Activated naive CD4-positive, alpha-beta T cell treated with anti-CD3 and anti-CD28 coated beads, Interleukin-2, amount 50 U/mL, for 24 hours (primary cell): ENCODE measurements around the gene USP36.
A peak's percentile ranks its signal among the peaks of the same experiment; 100 is the strongest.

Experiments used
- H3K27ac Mint-ChIP-seq: one replicate; pipeline ENCODE4 v1.8.0; 2021; ENCODE audit warnings: mild to moderate bottlenecking, mixed read lengths
- H3K27me3 Mint-ChIP-seq: one replicate; pipeline ENCODE4 v1.8.0; 2021; ENCODE audit warnings: mixed read lengths
- H3K36me3 Mint-ChIP-seq: one replicate; pipeline ENCODE4 v1.8.0; 2021; ENCODE audit warnings: mixed read lengths
- H3K4me1 Mint-ChIP-seq: one replicate; pipeline ENCODE4 v1.8.0; 2021; ENCODE audit warnings: mixed read lengths
- H3K4me3 Mint-ChIP-seq: one replicate; pipeline ENCODE4 v1.8.0; 2021; ENCODE audit warnings: mild to moderate bottlenecking, mixed read lengths
- H3K9me3 Mint-ChIP-seq: one replicate; pipeline ENCODE4 v1.8.0; 2021; ENCODE audit warnings: mixed read lengths

Gene USP36

GRCh38 chr17:78818152-78818846 is 22.3 kb downstream of the USP36 start:
- H3K9me3 Mint-ChIP-seq, result no peaks in the 10 kb centered on the region
- H3K4me1 Mint-ChIP-seq, result peaks cover 48% of the 10 kb centered on the region
- peak overlapping the region; percentile 62 for H3K4me3 Mint-ChIP-seq
- peaks cover 21% of the 10 kb centered on the region for H3K36me3 Mint-ChIP-seq
- peak overlapping the region; percentile 84 for H3K27ac Mint-ChIP-seq
- no peaks in the 10 kb centered on the region for H3K27me3 Mint-ChIP-seq

DNA sequence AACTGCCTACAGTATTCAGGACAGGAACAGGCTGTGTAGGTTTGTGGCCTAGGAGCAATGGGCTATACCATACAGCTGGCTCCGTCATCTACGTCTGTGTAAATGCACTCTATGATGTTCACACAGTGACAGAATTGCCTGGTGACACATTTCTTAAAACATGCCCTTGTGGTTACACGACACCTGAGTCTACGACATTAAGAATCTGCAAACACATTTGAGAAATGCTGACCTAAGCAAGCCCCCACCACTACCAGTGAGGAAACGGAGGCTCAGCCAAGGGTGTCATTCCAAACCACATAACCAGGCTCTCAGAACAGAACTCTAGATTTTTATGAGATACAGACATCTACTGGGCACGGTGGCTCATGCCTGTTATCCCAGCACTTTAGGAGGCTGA is 23.5 kb downstream of the USP36 start:
- H3K4me3 Mint-ChIP-seq, result peak overlapping the region; percentile 2
- H3K27ac Mint-ChIP-seq, result peak overlapping the region; percentile 56

DNA sequence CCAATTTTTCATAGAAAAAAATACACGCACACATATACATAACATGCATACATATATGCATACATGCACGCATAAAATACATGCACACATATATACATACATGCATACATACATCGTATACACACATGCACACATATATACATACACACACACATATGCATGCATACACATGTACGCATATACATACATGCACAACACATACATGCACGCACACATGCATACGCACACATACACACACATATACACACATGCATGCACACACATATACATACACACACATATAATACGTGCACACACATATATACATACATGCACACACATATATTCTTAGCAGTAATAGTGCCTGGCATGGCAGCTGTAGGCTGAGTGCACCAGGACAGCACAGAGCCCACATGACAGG is 24.9 kb downstream of the USP36 start:
- no peaks in the 10 kb centered on the region for H3K9me3 Mint-ChIP-seq
- H3K27me3 Mint-ChIP-seq, result no peaks in the 10 kb centered on the region
- H3K4me3 Mint-ChIP-seq, result no peak overlapping the region
- H3K36me3 Mint-ChIP-seq, result peaks cover 16% of the 10 kb centered on the region
- peaks cover 43% of the 10 kb centered on the region for H3K4me1 Mint-ChIP-seq
- no peak overlapping the region for H3K27ac Mint-ChIP-seq

More for the DNA sequence above, 23.5 kb downstream of the USP36 start:
- no peaks in the 10 kb centered on the region for H3K9me3 Mint-ChIP-seq
- H3K4me1 Mint-ChIP-seq, result peaks cover 47% of the 10 kb centered on the region
- H3K36me3 Mint-ChIP-seq, result peaks cover 19% of the 10 kb centered on the region
- H3K27me3 Mint-ChIP-seq, result no peaks in the 10 kb centered on the region

- Mint-ChIP-seq H3K4me1 (peaks cover 19% of the 10 kb centered on the region), H3K4me3 (no peak overlapping the region), H3K36me3 (peaks cover 10% of the 10 kb centered on the region), H3K9me3 (no peaks in the 10 kb centered on the region), H3K27ac (no peak overlapping the region), H3K27me3 (no peaks in the 10 kb centered on the region)
These were observed 27.8 kb downstream of the USP36 start for GRCh38 chr17:78812855-78813254.

- Mint-ChIP-seq H3K36me3 (peaks cover 15% of the 10 kb centered on the region), H3K4me1 (peaks cover 31% of the 10 kb centered on the region), H3K9me3 (no peaks in the 10 kb centered on the region), H3K27ac (no peak overlapping the region), H3K4me3 (no peak overlapping the region), H3K27me3 (no peaks in the 10 kb centered on the region)
These were observed 32.5 kb downstream of the USP36 start for GRCh38 chr17:78808163-78808562.

DNA sequence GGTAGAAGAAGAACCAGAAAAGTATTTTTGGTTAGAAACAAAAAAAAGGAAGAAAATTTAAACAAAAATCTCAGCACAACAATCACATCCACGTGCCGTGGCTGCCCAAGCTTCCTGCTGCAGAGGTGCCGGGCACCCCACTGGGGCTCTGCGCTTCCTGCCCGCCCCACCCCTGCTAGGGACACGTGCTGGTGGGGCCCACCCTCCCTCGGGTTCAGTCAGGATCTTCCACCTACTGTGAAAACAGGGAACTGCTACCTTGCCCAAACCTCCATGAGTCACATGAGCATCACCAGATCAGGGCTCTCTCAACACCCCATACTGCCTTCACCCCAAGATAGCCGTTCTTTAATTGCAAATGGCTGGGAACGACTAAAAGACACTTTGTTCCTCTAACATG is 34.2 kb downstream of the USP36 start:
- Mint-ChIP-seq H3K27ac (peak overlapping the region; percentile 72), H3K4me1 (peaks cover 41% of the 10 kb centered on the region), H3K36me3 (peaks cover 18% of the 10 kb centered on the region), H3K9me3 (no peaks in the 10 kb centered on the region), H3K27me3 (no peaks in the 10 kb centered on the region), H3K4me3 (peak overlapping the region; percentile 23)

- peak overlapping the region; percentile 19 for H3K27ac Mint-ChIP-seq
- H3K4me1 Mint-ChIP-seq, result peaks cover 49% of the 10 kb centered on the region
- H3K9me3 Mint-ChIP-seq, result no peaks in the 10 kb centered on the region
- no peaks in the 10 kb centered on the region for H3K27me3 Mint-ChIP-seq
- no peak overlapping the region for H3K4me3 Mint-ChIP-seq
- H3K36me3 Mint-ChIP-seq, result peaks cover 14% of the 10 kb centered on the region
These were observed 35.3 kb downstream of the USP36 start for GRCh38 chr17:78805301-78805700.

DNA sequence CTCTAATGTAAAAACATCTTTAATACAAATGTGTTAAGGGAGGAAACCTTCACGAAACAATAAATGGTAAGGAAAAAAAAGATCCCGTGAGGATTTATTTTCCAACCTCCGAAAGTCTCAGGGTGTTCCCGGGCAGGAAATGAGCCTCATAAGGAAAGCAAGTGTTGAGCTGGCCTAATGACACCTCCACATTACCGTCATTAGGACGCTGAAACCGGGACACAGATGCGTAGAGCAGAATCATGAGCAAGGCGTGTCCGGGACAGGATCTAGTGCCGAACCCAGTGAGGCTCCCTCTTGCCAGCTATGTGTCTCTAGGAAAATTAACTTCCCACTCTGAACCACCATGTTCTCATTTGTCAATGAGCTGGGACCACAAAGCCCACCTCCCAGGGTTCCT is 35.8 kb downstream of the USP36 start:
- Mint-ChIP-seq H3K36me3 (peaks cover 16% of the 10 kb centered on the region), H3K27ac (peak overlapping the region; percentile 19), H3K4me1 (peaks cover 54% of the 10 kb centered on the region), H3K27me3 (no peaks in the 10 kb centered on the region), H3K9me3 (no peaks in the 10 kb centered on the region), H3K4me3 (no peak overlapping the region)

GRCh38 chr17:78803186-78803845 is 37.3 kb downstream of the USP36 start:
- peak overlapping the region; percentile 19 for H3K4me3 Mint-ChIP-seq
- peaks cover 23% of the 10 kb centered on the region for H3K36me3 Mint-ChIP-seq
- H3K27ac Mint-ChIP-seq, result peak overlapping the region; percentile 38
- H3K4me1 Mint-ChIP-seq, result peaks cover 68% of the 10 kb centered on the region
- H3K27me3 Mint-ChIP-seq, result no peaks in the 10 kb centered on the region
- H3K9me3 Mint-ChIP-seq, result no peaks in the 10 kb centered on the region

DNA sequence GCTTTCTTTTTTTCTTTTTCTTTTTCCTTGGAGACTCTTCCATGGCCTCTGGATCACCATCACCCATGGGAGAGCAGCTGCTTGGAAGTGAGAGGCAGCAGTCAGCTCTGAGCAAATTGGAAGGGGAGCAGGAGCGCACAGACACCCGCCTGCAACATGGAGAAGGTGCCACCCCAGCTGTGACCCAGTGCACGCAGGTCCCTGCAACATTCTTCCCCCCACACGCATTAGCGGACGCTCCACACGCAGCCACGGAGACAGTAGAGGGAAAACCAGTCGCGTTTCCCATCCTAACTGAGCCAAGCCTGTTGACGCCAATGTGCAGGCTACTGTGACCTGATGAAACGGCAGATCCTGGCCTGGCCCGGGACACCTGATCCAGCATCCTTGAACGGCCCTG is 38.2 kb downstream of the USP36 start:
- no peak overlapping the region for H3K27ac Mint-ChIP-seq
- no peaks in the 10 kb centered on the region for H3K9me3 Mint-ChIP-seq
- no peaks in the 10 kb centered on the region for H3K27me3 Mint-ChIP-seq
- H3K4me3 Mint-ChIP-seq, result no peak overlapping the region
- peaks cover 74% of the 10 kb centered on the region for H3K4me1 Mint-ChIP-seq
- peaks cover 28% of the 10 kb centered on the region for H3K36me3 Mint-ChIP-seq

- peaks cover 28% of the 10 kb centered on the region for H3K36me3 Mint-ChIP-seq
- H3K27ac Mint-ChIP-seq, result no peak overlapping the region
- peaks cover 75% of the 10 kb centered on the region for H3K4me1 Mint-ChIP-seq
- H3K4me3 Mint-ChIP-seq, result no peak overlapping the region
- no peaks in the 10 kb centered on the region for H3K9me3 Mint-ChIP-seq
- H3K27me3 Mint-ChIP-seq, result no peaks in the 10 kb centered on the region
These were observed 38.6 kb downstream of the USP36 start for GRCh38 chr17:78802008-78802407.

- H3K4me1 Mint-ChIP-seq, result peaks cover 70% of the 10 kb centered on the region
- no peak overlapping the region for H3K4me3 Mint-ChIP-seq
- peak overlapping the region; percentile 92 for H3K27ac Mint-ChIP-seq
- H3K36me3 Mint-ChIP-seq, result peaks cover 24% of the 10 kb centered on the region
- no peaks in the 10 kb centered on the region for H3K9me3 Mint-ChIP-seq
- H3K27me3 Mint-ChIP-seq, result no peaks in the 10 kb centered on the region
These were observed 40.3 kb downstream of the USP36 start for GRCh38 chr17:78800132-78800931.

- Mint-ChIP-seq H3K27ac (peak overlapping the region; percentile 91), H3K4me3 (peak overlapping the region; percentile 46), H3K36me3 (peaks cover 30% of the 10 kb centered on the region), H3K4me1 (peaks cover 74% of the 10 kb centered on the region), H3K27me3 (no peaks in the 10 kb centered on the region), H3K9me3 (no peaks in the 10 kb centered on the region)
These were observed 41.7 kb downstream of the USP36 start for GRCh38 chr17:78798695-78799559.

DNA sequence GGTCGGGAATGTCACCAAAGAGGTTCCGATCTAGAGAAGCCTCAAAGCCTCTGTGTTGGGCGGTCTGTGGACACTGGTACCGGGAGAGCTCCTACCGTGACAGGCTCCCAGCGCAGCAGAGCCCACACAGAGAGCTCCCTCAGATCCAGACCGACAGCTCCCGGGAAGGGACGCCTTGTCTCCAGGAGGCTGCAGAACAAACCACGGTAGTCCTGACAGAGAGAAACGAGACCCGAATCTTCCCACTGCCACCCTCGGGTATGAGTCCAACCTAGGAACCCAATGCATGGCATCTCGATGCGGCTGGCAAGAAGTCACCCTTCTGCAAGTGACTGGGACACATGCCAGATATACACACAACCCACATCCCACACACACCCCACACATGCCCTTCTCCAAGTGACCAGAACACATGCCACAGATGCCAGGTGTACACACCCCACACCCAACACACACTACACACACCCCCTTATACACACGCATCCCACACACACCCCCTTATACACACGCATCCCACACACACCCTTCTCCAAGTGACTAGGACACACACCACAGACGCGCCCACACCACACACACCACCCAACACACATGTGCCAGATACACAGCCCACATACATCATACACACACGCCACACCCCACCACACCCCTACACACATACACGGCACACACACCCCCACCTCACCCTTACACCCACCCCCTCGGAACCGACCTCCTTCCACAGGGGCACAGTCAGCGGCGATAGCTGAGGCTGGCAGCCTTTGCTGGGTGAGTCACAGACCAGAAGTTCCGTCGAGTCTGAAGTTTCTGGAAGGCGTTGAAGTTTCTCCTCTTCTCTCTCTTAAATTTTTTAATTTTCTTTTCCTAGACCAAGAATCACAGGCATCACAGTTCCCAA is 42.7 kb downstream of the USP36 start:
- H3K9me3 Mint-ChIP-seq, result no peaks in the 10 kb centered on the region
- H3K27me3 Mint-ChIP-seq, result no peaks in the 10 kb centered on the region
- peak overlapping the region; percentile 91 for H3K27ac Mint-ChIP-seq
- H3K4me1 Mint-ChIP-seq, result peaks cover 72% of the 10 kb centered on the region
- H3K36me3 Mint-ChIP-seq, result peaks cover 34% of the 10 kb centered on the region
- no peak overlapping the region for H3K4me3 Mint-ChIP-seq
